CD14-positive monocyte (primary cell): ENCODE measurements around the gene ATXN1. TPM values are rescaled to one million over a fixed set of nuclear protein-coding genes. Genes with fewer than 3 reads are reported as not detected.

Experiments
- DNase-seq, 3 donors: peaks; one replicate each; pipeline ENCODE4 v3.0.0-alpha.2; 2011 to 2022
- H2AFZ ChIP-seq: 2 replicates; pipeline ENCODE4 v1.6.0; 2012; ENCODE audit warnings: mild to moderate bottlenecking, low read depth, low read length, inconsistent platforms; ENCODE audit not compliant: insufficient read depth, poor library complexity, severe bottlenecking
- H3K27ac ChIP-seq, 2 donors: 1 replicate in 1 of 2; 2 replicates in 1 of 2; pipeline ENCODE4 v1.5.1; 2012 to 2013; ENCODE audit warnings: low read length in 2 of 2, control low read depth in 1 of 2, inconsistent platforms in 1 of 2, low read depth in 1 of 2, mild to moderate bottlenecking in 1 of 2
- H3K27me3 ChIP-seq, 2 donors: one replicate each; pipeline versions ENCODE4 v1.6.0 to v1.6.1; 2011 to 2013; ENCODE audit warnings: low read length in 2 of 2; ENCODE audit not compliant: control insufficient read depth in 2 of 2, insufficient read depth in 2 of 2
- H3K36me3 ChIP-seq, 2 donors: replicated peaks in 1 of 2; 1 replicate in 1 of 2; 2 replicates in 1 of 2; pipeline versions ENCODE4 v1.5.1 to v1.6.1; 2012 to 2013; ENCODE audit warnings: low read length in 2 of 2, control low read depth in 1 of 2, inconsistent platforms in 1 of 2, mild to moderate bottlenecking in 1 of 2; ENCODE audit not compliant: insufficient read depth in 2 of 2, control insufficient read depth in 1 of 2
- H3K4me1 ChIP-seq, 2 donors: 1 replicate in 1 of 2; 2 replicates in 1 of 2; pipeline versions ENCODE4 v1.5.1 to v1.6.1; 2012 to 2013; ENCODE audit warnings: low read length in 2 of 2, control low read depth in 1 of 2, inconsistent platforms in 1 of 2, mild to moderate bottlenecking in 1 of 2, moderate library complexity in 1 of 2; ENCODE audit not compliant: insufficient read depth in 2 of 2, control insufficient read depth in 1 of 2
- H3K4me2 ChIP-seq: replicated peaks from 2 replicates; pipeline ENCODE3; 2012; ENCODE audit warnings: low read length, moderate library complexity, mild to moderate bottlenecking; ENCODE audit not compliant: poor library complexity, severe bottlenecking; ENCODE audit errors: extremely low read depth
- H3K4me3 ChIP-seq, 3 experiments: fragments of 200-600 bp in 1 of 3; sonication (generic) in 1 of 3; replicated peaks in 1 of 3; 1 replicate in 2 of 3; 2 replicates in 1 of 3; pipeline ENCODE4 v1.5.1; 2011 to 2013; ENCODE audit warnings: low read length in 3 of 3, mild to moderate bottlenecking in 3 of 3, control low read depth in 2 of 3, low read depth in 2 of 3, inconsistent platforms in 1 of 3, moderate library complexity in 1 of 3
- H3K79me2 ChIP-seq: 2 replicates; pipeline ENCODE4 v1.6.0; 2012; ENCODE audit warnings: mild to moderate bottlenecking, control low read depth, inconsistent platforms, low read length, moderate library complexity; ENCODE audit not compliant: insufficient read depth
- H3K9ac ChIP-seq: 2 replicates; pipeline ENCODE4 v1.6.0; 2017; ENCODE audit warnings: low read length, mild to moderate bottlenecking; ENCODE audit not compliant: insufficient read depth, poor library complexity, severe bottlenecking
- H3K9me3 ChIP-seq, 2 donors: replicated peaks in 1 of 2; 1 replicate in 1 of 2; 2 replicates in 1 of 2; pipeline versions ENCODE4 v1.5.1 to v1.6.1; 2012 to 2013; ENCODE audit warnings: low read length in 2 of 2, control low read depth in 1 of 2; ENCODE audit not compliant: control insufficient read depth in 1 of 2, insufficient read depth in 1 of 2
- H4K20me1 ChIP-seq: 2 replicates; pipeline ENCODE4 v1.6.0; 2012; ENCODE audit warnings: mild to moderate bottlenecking, low read length, control low read depth, moderate library complexity; ENCODE audit not compliant: insufficient read depth
- H3K27ac Mint-ChIP-seq, 7 donors: one replicate each; pipeline ENCODE4 v1.8.0; 2020; ENCODE audit warnings: mild to moderate bottlenecking in 7 of 7, mixed read lengths in 7 of 7, moderate library complexity in 6 of 7, inconsistent platforms in 2 of 7
- H3K27me3 Mint-ChIP-seq, 3 donors: one replicate each; pipeline ENCODE4 v1.8.0; 2021 to 2022; ENCODE audit warnings: low read depth in 3 of 3, mild to moderate bottlenecking in 3 of 3, mixed read lengths in 3 of 3, moderate library complexity in 3 of 3, inconsistent platforms in 1 of 3
- H3K36me3 Mint-ChIP-seq, 2 donors: one replicate each; pipeline ENCODE4 v1.8.0; 2020; ENCODE audit warnings: mixed read lengths in 2 of 2, inconsistent platforms in 1 of 2, mild to moderate bottlenecking in 1 of 2
- H3K4me1 Mint-ChIP-seq: one replicate; pipeline ENCODE4 v1.8.0; 2020; ENCODE audit warnings: mild to moderate bottlenecking, mixed read lengths
- H3K4me3 Mint-ChIP-seq, 2 donors: one replicate each; pipeline ENCODE4 v1.8.0; 2020; ENCODE audit warnings: mild to moderate bottlenecking in 2 of 2, mixed read lengths in 2 of 2, moderate library complexity in 1 of 2
- H3K9me3 Mint-ChIP-seq, 7 donors: one replicate each; pipeline ENCODE4 v1.8.0; 2020 to 2022; ENCODE audit warnings: mixed read lengths in 7 of 7, mild to moderate bottlenecking in 6 of 7, moderate library complexity in 6 of 7, inconsistent platforms in 2 of 7
- WGBS: methylation state at CpG from one replicate; pipeline ENCODE4 v1.1.5; 2013; ENCODE audit warnings: missing lambda C conversion rate; ENCODE audit not compliant: insufficient coverage; 5-methylcytosine and 5-hydroxymethylcytosine counted together
- intact Hi-C, 2 donors: fragments of 100-400 bp; cut with micrococcal nuclease; formaldehyde crosslinking; loops; one replicate each; pipeline versions ENCODE4 v1.15.0 to v1.15.1; 2023
- polyA plus RNA-seq, 3 donors: library from polyadenylated mRNA; depleted of rRNA in 1 of 3; unstranded in 2 of 3; stranded (reverse) in 1 of 3; fragments of 300-500 nt in 2 of 3; fragments of >200 nt in 1 of 3; fragmentation: Illumina TruSeq in 2 of 3; gene quantifications; 1 replicate in 2 of 3; 2 replicates in 1 of 3; pipeline ENCODE4 v1.2.3, GENCODE V29; 2012 to 2021
- TF ChIP-seq, protein P1 (sequence below): fragments of 200-600 bp; IDR thresholded peaks from one replicate; pipeline ENCODE4 v1.8.0; 2022; ENCODE audit warnings: antibody characterized with exemption, mild to moderate bottlenecking

ATXN1 gene
- polyA plus RNA-seq, 3 donors = 8.8 to 19.1 (median 10.9) TPM

DNA sequence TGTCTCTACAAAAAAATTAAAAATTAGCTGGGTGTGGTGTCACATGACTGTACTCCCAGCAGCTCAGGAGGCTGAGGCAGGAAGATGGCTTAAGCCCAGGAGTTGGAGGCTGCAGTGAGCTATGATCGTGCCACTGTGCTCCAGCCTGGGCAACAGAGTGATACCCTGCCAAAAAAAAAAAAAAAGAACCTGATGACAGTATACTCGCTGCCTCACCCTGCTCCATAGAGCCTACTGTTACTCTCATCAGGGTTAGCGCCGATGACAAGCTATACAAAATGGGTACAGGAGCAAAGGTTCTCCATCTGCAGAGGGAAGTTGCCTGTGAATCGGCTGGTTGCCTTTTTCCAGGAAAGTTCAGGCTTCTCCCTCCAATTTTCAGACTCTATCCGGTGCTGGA is 469.5 kb downstream of the ATXN1 start:
- H3K79me2 ChIP-seq = no peaks in the 10 kb centered on the region
- H3K9me3 ChIP-seq = no peaks in the 10 kb centered on the region
- TF ChIP-seq, protein P1, sequence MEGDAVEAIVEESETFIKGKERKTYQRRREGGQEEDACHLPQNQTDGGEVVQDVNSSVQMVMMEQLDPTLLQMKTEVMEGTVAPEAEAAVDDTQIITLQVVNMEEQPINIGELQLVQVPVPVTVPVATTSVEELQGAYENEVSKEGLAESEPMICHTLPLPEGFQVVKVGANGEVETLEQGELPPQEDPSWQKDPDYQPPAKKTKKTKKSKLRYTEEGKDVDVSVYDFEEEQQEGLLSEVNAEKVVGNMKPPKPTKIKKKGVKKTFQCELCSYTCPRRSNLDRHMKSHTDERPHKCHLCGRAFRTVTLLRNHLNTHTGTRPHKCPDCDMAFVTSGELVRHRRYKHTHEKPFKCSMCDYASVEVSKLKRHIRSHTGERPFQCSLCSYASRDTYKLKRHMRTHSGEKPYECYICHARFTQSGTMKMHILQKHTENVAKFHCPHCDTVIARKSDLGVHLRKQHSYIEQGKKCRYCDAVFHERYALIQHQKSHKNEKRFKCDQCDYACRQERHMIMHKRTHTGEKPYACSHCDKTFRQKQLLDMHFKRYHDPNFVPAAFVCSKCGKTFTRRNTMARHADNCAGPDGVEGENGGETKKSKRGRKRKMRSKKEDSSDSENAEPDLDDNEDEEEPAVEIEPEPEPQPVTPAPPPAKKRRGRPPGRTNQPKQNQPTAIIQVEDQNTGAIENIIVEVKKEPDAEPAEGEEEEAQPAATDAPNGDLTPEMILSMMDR = no peak
- intact Hi-C loops = no loop called here
- no peaks in the 10 kb centered on the region for H4K20me1 ChIP-seq
- 93% methylated on average over 2 of the region's 6 CpGs for WGBS
- Mint-ChIP-seq H3K27me3 (peaks cover 2 to 3% (median 2%) of the 10 kb centered on the region in 3 donors), H3K27ac (no peak overlapping the region), H3K9me3 (no peaks in the 10 kb centered on the region), H3K4me1 (no peaks in the 10 kb centered on the region), H3K4me3 (no peak overlapping the region), H3K36me3 (no peaks in the 10 kb centered on the region)
- H2AFZ ChIP-seq = no peak overlapping the region
- H3K27ac ChIP-seq = no peak overlapping the region
- no peaks in the 10 kb centered on the region for H3K27me3 ChIP-seq
- no peak overlapping the region for H3K4me3 ChIP-seq
- H3K4me1 ChIP-seq = no peaks in the 10 kb centered on the region
- H3K36me3 ChIP-seq = no peaks in the 10 kb centered on the region
- H3K9ac ChIP-seq = no peak overlapping the region
- DNase-seq = no peak
- H3K4me2 ChIP-seq = no peak overlapping the region

DNA sequence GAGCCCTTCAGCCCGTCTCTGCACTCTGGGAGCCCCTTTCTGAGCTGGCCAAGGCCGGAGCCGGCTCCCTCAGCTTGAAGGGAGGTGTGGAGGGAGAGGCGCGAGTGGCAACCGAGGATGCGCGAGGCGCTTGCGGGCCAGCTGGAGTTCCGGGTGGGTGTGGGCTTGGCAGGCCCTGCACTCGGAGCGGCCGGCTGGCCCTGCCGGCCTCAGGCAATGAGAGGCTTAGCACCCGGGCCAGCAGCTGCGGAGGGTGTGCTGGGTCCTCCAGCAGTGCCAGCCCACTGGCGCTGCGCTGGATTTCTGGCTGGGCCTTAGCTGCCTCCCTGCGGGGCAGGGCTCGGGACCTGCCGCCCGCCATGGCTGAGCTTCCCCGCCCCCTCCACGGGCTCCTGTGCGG is 473.1 kb downstream of the ATXN1 start:
- no peaks in the 10 kb centered on the region for H3K27me3 ChIP-seq
- intact Hi-C loops = no loop called here

More for the DNA sequence above, 473.1 kb downstream of the ATXN1 start:
- no peak for DNase-seq
- Mint-ChIP-seq H3K4me1 (no peaks in the 10 kb centered on the region), H3K9me3 (no peaks in the 10 kb centered on the region), H3K4me3 (no peak overlapping the region), H3K36me3 (no peaks in the 10 kb centered on the region), H3K27ac (no peak overlapping the region), H3K27me3 (peaks cover 2 to 3% (median 2%) of the 10 kb centered on the region in 3 donors)
- no peaks in the 10 kb centered on the region for H4K20me1 ChIP-seq
- 92% methylated on average over 21 of the region's 26 CpGs for WGBS
- no peaks in the 10 kb centered on the region for H3K36me3 ChIP-seq
- H3K4me2 ChIP-seq = no peak overlapping the region
- no peak overlapping the region for H3K4me3 ChIP-seq
- TF ChIP-seq, protein P1 = no peak
- no peak overlapping the region for H3K9ac ChIP-seq
- no peaks in the 10 kb centered on the region for H3K4me1 ChIP-seq
- no peak overlapping the region for H3K27ac ChIP-seq
- no peaks in the 10 kb centered on the region for H3K79me2 ChIP-seq
- H2AFZ ChIP-seq = no peak overlapping the region
- no peaks in the 10 kb centered on the region for H3K9me3 ChIP-seq
